Activated T-helper 2 cell treated with anti-CD3 and anti-CD28 coated beads, Interferon-gamma antibody, Interleukin-2, Interleukin-4, amounts not matched to agents 10 μg/mL and 5 μg/mL and 100 μg/mL, durations not matched to agents 14 hours and 24 hours and 36 hours (primary cell): Measurements from ENCODE around the gene TBC1D2B. TPM values are rescaled to one million over a fixed set of nuclear protein-coding genes. Genes with fewer than 3 reads are reported as not detected.
A peak's percentile ranks its signal among the peaks of the same experiment; 100 is the strongest.

ENCODE experiments used
- DNase-seq: peaks from one replicate; pipeline ENCODE4 v3.0.0; 2021; ENCODE audit warnings: low spot score
- H3K27ac Mint-ChIP-seq: one replicate; pipeline ENCODE4 v1.8.0; 2021; ENCODE audit warnings: mixed read lengths
- H3K27me3 Mint-ChIP-seq: one replicate; pipeline ENCODE4 v1.8.0; 2021; ENCODE audit warnings: low read depth, mixed read lengths
- H3K36me3 Mint-ChIP-seq: one replicate; pipeline ENCODE4 v1.8.0; 2021; ENCODE audit warnings: low read depth, mixed read lengths
- H3K4me1 Mint-ChIP-seq: one replicate; pipeline ENCODE4 v1.8.0; 2021; ENCODE audit warnings: low read depth, mixed read lengths
- H3K4me3 Mint-ChIP-seq: one replicate; pipeline ENCODE4 v1.8.0; 2021; ENCODE audit warnings: low read depth, mild to moderate bottlenecking, moderate library complexity, mixed read lengths
- H3K9me3 Mint-ChIP-seq: one replicate; pipeline ENCODE4 v1.8.0; 2021; ENCODE audit warnings: mixed read lengths
- intact Hi-C: fragments of 100-400 bp; cut with micrococcal nuclease; formaldehyde crosslinking; loops from one replicate; pipeline ENCODE4 v1.15.1; 2023
- total RNA-seq: library from RNA; stranded (reverse); gene quantifications from 2 replicates; pipeline ENCODE4 v1.2.3, GENCODE V29; 2022

The TBC1D2B gene
- total RNA-seq: 55.0 and 63.5 TPM in 2 replicates

- Mint-ChIP-seq H3K4me3 (peak within 1 kb of the TSS; percentile 97), H3K27ac (peak within 1 kb of the TSS; percentile 89), H3K27me3 (no peaks in the 10 kb centered on the region), H3K36me3 (peaks cover 21% of the 10 kb centered on the region), H3K4me1 (peaks cover 40% of the 10 kb centered on the region), H3K9me3 (no peaks in the 10 kb centered on the region)
- intact Hi-C loops: loop anchor here (1.0 to 2.0 kb wide), 3 partner anchors 8 to 76 kb away; no protein-coding TSS in a partner anchor
- DNase-seq: peak; percentile 63
Observed at GRCh38 chr15:78077053-78077870, at the start of gene TBC1D2B. Gene TBC1D2B (minus strand): TSS chr15:78077711. CDS start chr15:78077652, 59 bp downstream.

GRCh38 chr15:78125267-78125666 lies 47.8 kb upstream of the TBC1D2B start:
- Mint-ChIP-seq H3K36me3 (no peaks in the 10 kb centered on the region), H3K4me3 (no peak overlapping the region), H3K9me3 (no peaks in the 10 kb centered on the region), H3K4me1 (peaks cover 4% of the 10 kb centered on the region), H3K27ac (no peak overlapping the region), H3K27me3 (no peaks in the 10 kb centered on the region)
- intact Hi-C loops: no loop called here
- no peak for DNase-seq

GRCh38 chr15:78120523-78120922 lies 43.0 kb upstream of the TBC1D2B start:
- H3K27me3 Mint-ChIP-seq: peaks cover 2% of the 10 kb centered on the region
- DNase-seq: no peak
- intact Hi-C loops: no loop called here
- no peaks in the 10 kb centered on the region for H3K36me3 Mint-ChIP-seq
- H3K4me1 Mint-ChIP-seq: peaks cover 2% of the 10 kb centered on the region
- H3K27ac Mint-ChIP-seq: no peak overlapping the region
- no peaks in the 10 kb centered on the region for H3K9me3 Mint-ChIP-seq
- no peak overlapping the region for H3K4me3 Mint-ChIP-seq

- no peak for DNase-seq
- no peaks in the 10 kb centered on the region for H3K27me3 Mint-ChIP-seq
- no peaks in the 10 kb centered on the region for H3K36me3 Mint-ChIP-seq
- H3K27ac Mint-ChIP-seq: no peak overlapping the region
- H3K9me3 Mint-ChIP-seq: no peaks in the 10 kb centered on the region
- no peak overlapping the region for H3K4me3 Mint-ChIP-seq
- intact Hi-C loops: loop anchor here (2.0 kb wide), 1 partner anchor 36 kb away; the partner anchor contains the start of gene IDH3A
- peaks cover 16% of the 10 kb centered on the region for H3K4me1 Mint-ChIP-seq
Observed at GRCh38 chr15:78112551-78112950, 35.0 kb upstream of the TBC1D2B start.

- Mint-ChIP-seq H3K4me3 (no peak overlapping the region), H3K36me3 (no peaks in the 10 kb centered on the region), H3K27ac (no peak overlapping the region), H3K9me3 (no peaks in the 10 kb centered on the region), H3K27me3 (no peaks in the 10 kb centered on the region), H3K4me1 (peaks cover 17% of the 10 kb centered on the region)
- intact Hi-C loops: loop anchor here (2.0 kb wide), 1 partner anchor 37 kb away; the partner anchor contains the start of gene IDH3A
- DNase-seq: no peak
Observed at GRCh38 chr15:78111788-78112187, 34.3 kb upstream of the TBC1D2B start.

- peaks cover 25% of the 10 kb centered on the region for H3K4me1 Mint-ChIP-seq
- H3K27ac Mint-ChIP-seq: no peak overlapping the region
- no peaks in the 10 kb centered on the region for H3K27me3 Mint-ChIP-seq
- H3K4me3 Mint-ChIP-seq: no peak overlapping the region
- H3K9me3 Mint-ChIP-seq: no peaks in the 10 kb centered on the region
- DNase-seq: no peak
- intact Hi-C loops: no loop called here
- H3K36me3 Mint-ChIP-seq: no peaks in the 10 kb centered on the region
Observed at GRCh38 chr15:78110916-78111475, 33.5 kb upstream of the TBC1D2B start.

GRCh38 chr15:78110096-78110495 lies 32.6 kb upstream of the TBC1D2B start:
- Mint-ChIP-seq H3K4me1 (peaks cover 34% of the 10 kb centered on the region), H3K4me3 (no peak overlapping the region), H3K9me3 (no peaks in the 10 kb centered on the region), H3K27me3 (no peaks in the 10 kb centered on the region), H3K36me3 (no peaks in the 10 kb centered on the region), H3K27ac (no peak overlapping the region)
- DNase-seq: no peak
- intact Hi-C loops: no loop called here

GRCh38 chr15:78109156-78109555 lies 31.6 kb upstream of the TBC1D2B start:
- H3K27me3 Mint-ChIP-seq: no peaks in the 10 kb centered on the region
- H3K9me3 Mint-ChIP-seq: no peaks in the 10 kb centered on the region
- intact Hi-C loops: no loop called here
- no peak overlapping the region for H3K27ac Mint-ChIP-seq
- no peaks in the 10 kb centered on the region for H3K36me3 Mint-ChIP-seq
- peaks cover 43% of the 10 kb centered on the region for H3K4me1 Mint-ChIP-seq
- H3K4me3 Mint-ChIP-seq: no peak overlapping the region
- no peak for DNase-seq

GRCh38 chr15:78108300-78109084 lies 31.0 kb upstream of the TBC1D2B start:
- H3K27ac Mint-ChIP-seq: no peak overlapping the region
- peak; percentile 75 for DNase-seq
- no peaks in the 10 kb centered on the region for H3K36me3 Mint-ChIP-seq
- intact Hi-C loops: loop anchor here (1.0 kb wide), 3 partner anchors 108 to 149 kb away; no protein-coding TSS in a partner anchor
- no peak overlapping the region for H3K4me3 Mint-ChIP-seq
- H3K9me3 Mint-ChIP-seq: no peaks in the 10 kb centered on the region
- no peaks in the 10 kb centered on the region for H3K27me3 Mint-ChIP-seq
- H3K4me1 Mint-ChIP-seq: peaks cover 48% of the 10 kb centered on the region

- Mint-ChIP-seq H3K27ac (no peak overlapping the region), H3K27me3 (no peaks in the 10 kb centered on the region), H3K9me3 (no peaks in the 10 kb centered on the region), H3K4me3 (no peak overlapping the region), H3K4me1 (peaks cover 50% of the 10 kb centered on the region), H3K36me3 (no peaks in the 10 kb centered on the region)
- DNase-seq: no peak
- intact Hi-C loops: no loop called here
Observed at GRCh38 chr15:78107471-78107870, 30.0 kb upstream of the TBC1D2B start.

- peak overlapping the region; percentile 37 for H3K4me3 Mint-ChIP-seq
- no peak for DNase-seq
- H3K4me1 Mint-ChIP-seq: peaks cover 54% of the 10 kb centered on the region
- no peaks in the 10 kb centered on the region for H3K36me3 Mint-ChIP-seq
- no peaks in the 10 kb centered on the region for H3K9me3 Mint-ChIP-seq
- intact Hi-C loops: loop anchor here (2.0 kb wide), 2 partner anchors 23 to 55 kb away; no protein-coding TSS in a partner anchor
- peak overlapping the region; percentile 89 for H3K27ac Mint-ChIP-seq
- no peaks in the 10 kb centered on the region for H3K27me3 Mint-ChIP-seq
Observed at GRCh38 chr15:78105476-78106241, 28.1 kb upstream of the TBC1D2B start.
